Nephron progenitor cell (in vitro differentiated cells): ENCODE results near the gene KDM4B.
"Not testable (repeated sequence)": the region's sequence is repeated elsewhere in the genome, so short reads cannot be mapped to it uniquely, and the experiment has no call there.

Experiments used
- DNase-seq: peaks from one replicate; pipeline ENCODE4 v3.0.0; 2021
- H3K27ac Mint-ChIP-seq: 2 replicates; pipeline ENCODE4 v1.8.0; 2021; ENCODE audit warnings: mild to moderate bottlenecking, moderate library complexity, mixed read lengths
- H3K27me3 Mint-ChIP-seq: 2 replicates; pipeline ENCODE4 v1.8.0; 2021; ENCODE audit warnings: mild to moderate bottlenecking, low read depth, mixed read lengths; ENCODE audit not compliant: poor library complexity
- H3K36me3 Mint-ChIP-seq: 2 replicates; pipeline ENCODE4 v1.8.0; 2021; ENCODE audit warnings: low read depth, mixed read lengths
- H3K4me1 Mint-ChIP-seq: 2 replicates; pipeline ENCODE4 v1.8.0; 2021; ENCODE audit warnings: mixed read lengths
- H3K4me3 Mint-ChIP-seq: 2 replicates; pipeline ENCODE4 v1.8.0; 2021; ENCODE audit warnings: mild to moderate bottlenecking, moderate library complexity, mixed read lengths
- H3K9me3 Mint-ChIP-seq: 2 replicates; pipeline ENCODE4 v1.8.0; 2021; ENCODE audit warnings: mild to moderate bottlenecking, moderate library complexity, mixed read lengths
- CTCF ChIP-seq: fragments of 200-600 bp; sonication (generic); IDR thresholded peaks from 2 replicates; pipeline ENCODE4 v1.5.0; 2021; ENCODE audit warnings: antibody characterized with exemption

Gene KDM4B

DNA sequence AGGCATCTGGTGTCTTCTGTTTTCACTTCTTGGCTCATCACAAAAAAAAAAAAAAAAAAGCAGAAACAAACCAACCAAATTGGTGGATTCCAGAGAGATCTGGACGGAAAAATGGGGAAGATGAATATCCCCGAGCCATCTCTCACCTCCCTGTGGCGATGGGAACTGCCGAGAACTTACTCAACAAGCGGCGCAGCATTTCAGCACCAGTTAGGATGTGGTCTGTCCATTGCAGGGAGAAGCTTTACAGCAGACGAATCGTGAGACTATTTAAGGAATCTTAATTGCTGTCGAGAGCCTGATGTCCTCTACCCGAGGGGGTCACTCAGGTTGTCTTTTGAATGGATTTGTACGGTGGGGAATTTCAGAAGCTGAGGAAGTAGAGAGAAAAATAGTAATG, 17.3 kb upstream of the KDM4B start:
- Mint-ChIP-seq H3K9me3 (no peaks in the 10 kb centered on the region), H3K4me3 (no peak overlapping the region), H3K27me3 (no peaks in the 10 kb centered on the region), H3K36me3 (peaks cover 65% of the 10 kb centered on the region), H3K4me1 (no peaks in the 10 kb centered on the region), H3K27ac (peak overlapping the region; percentile 83)
- DNase-seq, result no peak
- no peak for TF ChIP-seq CTCF

GRCh38 chr19:4952945-4953344, 16.0 kb upstream of the KDM4B start:
- Mint-ChIP-seq H3K27me3 (no peaks in the 10 kb centered on the region), H3K4me1 (no peaks in the 10 kb centered on the region), H3K4me3 (no peak overlapping the region), H3K9me3 (no peaks in the 10 kb centered on the region), H3K36me3 (peaks cover 59% of the 10 kb centered on the region), H3K27ac (peak overlapping the region; percentile 68)
- TF ChIP-seq CTCF, result no peak
- DNase-seq, result no peak

- not testable (repeated sequence) for DNase-seq, H3K4me1 Mint-ChIP-seq, H3K9me3 Mint-ChIP-seq, H3K27me3 Mint-ChIP-seq, H3K4me3 Mint-ChIP-seq
- Mint-ChIP-seq H3K36me3 (peaks cover 51% of the 10 kb centered on the region), H3K27ac (peak overlapping the region; percentile 93)
These were observed 14.4 kb upstream of the KDM4B start for GRCh38 chr19:4954320-4955149.

DNA sequence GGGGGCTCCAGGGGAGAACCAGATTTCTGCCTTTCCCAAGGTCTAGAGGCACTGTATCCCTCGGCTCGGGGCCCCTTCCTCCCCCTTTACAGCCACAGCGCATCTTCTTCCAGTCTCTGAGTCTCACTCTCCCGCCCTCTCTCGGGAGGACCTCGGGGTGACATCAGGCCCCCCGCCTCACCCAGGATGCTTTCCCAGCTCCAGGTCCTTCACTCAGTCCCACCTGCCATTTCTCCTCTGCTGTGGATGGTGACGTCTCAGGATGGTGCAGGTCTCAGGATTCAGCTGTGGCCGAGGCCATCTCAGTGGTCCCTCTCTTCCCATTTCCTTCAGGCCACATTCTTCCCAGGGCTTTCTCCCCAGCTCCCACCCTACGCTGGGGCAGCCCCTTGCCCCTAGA, 13.6 kb upstream of the KDM4B start:
- Mint-ChIP-seq H3K27me3 (no peaks in the 10 kb centered on the region), H3K27ac (peak overlapping the region; percentile 80), H3K4me1 (peaks cover 5% of the 10 kb centered on the region), H3K4me3 (no peak overlapping the region), H3K9me3 (no peaks in the 10 kb centered on the region), H3K36me3 (peaks cover 58% of the 10 kb centered on the region)
- no peak for DNase-seq
- no peak for TF ChIP-seq CTCF

GRCh38 chr19:4957981-4958380, 10.9 kb upstream of the KDM4B start:
- Mint-ChIP-seq H3K36me3 (peaks cover 53% of the 10 kb centered on the region), H3K27me3 (no peaks in the 10 kb centered on the region), H3K9me3 (no peaks in the 10 kb centered on the region), H3K4me1 (peaks cover 5% of the 10 kb centered on the region), H3K4me3 (no peak overlapping the region), H3K27ac (no peak overlapping the region)
- no peak for TF ChIP-seq CTCF
- no peak for DNase-seq

DNA sequence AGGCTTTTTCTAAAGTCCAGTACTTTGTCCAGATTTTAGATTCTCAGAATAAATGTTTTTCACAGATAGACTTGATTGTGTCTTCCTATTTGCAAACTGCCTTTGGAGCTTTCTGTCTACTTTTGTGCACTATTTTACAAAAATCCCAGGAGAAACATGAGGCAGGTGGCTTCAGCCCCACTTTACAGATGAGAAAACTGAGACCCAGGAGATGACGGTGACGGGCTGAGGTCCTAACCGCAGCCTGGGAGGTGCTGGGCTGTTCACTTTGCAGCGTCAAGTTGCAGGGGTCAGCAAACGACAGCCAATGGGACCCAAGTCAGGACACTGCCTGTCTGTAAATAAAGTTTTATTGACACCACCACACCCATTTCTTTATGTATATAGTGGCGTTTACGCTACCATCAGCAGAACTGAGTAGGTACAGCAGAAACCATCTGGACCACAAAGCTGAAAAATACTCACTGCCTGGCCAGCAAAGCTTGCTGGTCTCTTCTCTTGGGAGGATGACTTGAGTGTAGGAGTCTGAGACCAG, 6.8 kb upstream of the KDM4B start:
- Mint-ChIP-seq H3K27me3 (no peaks in the 10 kb centered on the region), H3K4me1 (peaks cover 18% of the 10 kb centered on the region), H3K9me3 (no peaks in the 10 kb centered on the region), H3K27ac (no peak overlapping the region), H3K4me3 (no peak overlapping the region), H3K36me3 (peaks cover 56% of the 10 kb centered on the region)
- DNase-seq, result no peak
- TF ChIP-seq CTCF, result no peak
